Activated CD8-positive, alpha-beta T cell treated with anti-CD3 and anti-CD28 coated beads, Interleukin-2, amount 10 ng/mL, durations not matched to agents 7 days and 5 days (primary cell): Measurements from ENCODE around the gene WAS. TPM values are rescaled to one million over a fixed set of nuclear protein-coding genes. Genes with fewer than 3 reads are reported as not detected.

Source experiments
- ATAC-seq: fragments of 150-1000 bp; cut with Tn5 transposase; one replicate; pipeline ENCODE4 v1.10.0; 2021; ENCODE audit warnings: moderate library complexity
- CTCF ChIA-PET: fragments of 350-600 bp; sonication (Branson Sonifier 250); formaldehyde crosslinking; loops from one replicate; lab custom pipeline; 2021; ENCODE audit warnings: antibody characterized with exemption; lab: Charles Lee
- POLR2A ChIA-PET: fragments of 350-600 bp; sonication (Branson Sonifier 250); formaldehyde crosslinking; loops from one replicate; lab custom pipeline; 2021; ENCODE audit warnings: antibody characterized with exemption; lab: Charles Lee
- DNase-seq: peaks from one replicate; pipeline ENCODE4 v3.0.0-alpha.2; 2020
- H3K27ac Mint-ChIP-seq: one replicate; pipeline ENCODE4 v1.8.0; 2021; ENCODE audit warnings: mild to moderate bottlenecking, mixed read lengths
- H3K27me3 Mint-ChIP-seq: one replicate; pipeline ENCODE4 v1.8.0; 2021; ENCODE audit warnings: low read depth, mixed read lengths
- H3K36me3 Mint-ChIP-seq: one replicate; pipeline ENCODE4 v1.8.0; 2021; ENCODE audit warnings: low read depth, mixed read lengths
- H3K4me1 Mint-ChIP-seq: one replicate; pipeline ENCODE4 v1.8.0; 2021; ENCODE audit warnings: low read depth, mixed read lengths
- H3K4me3 Mint-ChIP-seq: one replicate; pipeline ENCODE4 v1.8.0; 2021; ENCODE audit warnings: mild to moderate bottlenecking, mixed read lengths
- H3K9me3 Mint-ChIP-seq: one replicate; pipeline ENCODE4 v1.8.0; 2022; ENCODE audit warnings: mixed read lengths; ENCODE audit not compliant: insufficient read depth
- total RNA-seq, 2 experiments: library from RNA; stranded (reverse); gene quantifications; one replicate each; pipeline ENCODE4 v1.2.3, GENCODE V29; 2021

Gene WAS
- total RNA-seq, 2 experiments from 2014 or later = 134 to 164 TPM

GRCh38 chrX:48714573-48714972 is 31.0 kb downstream of the WAS start:
- H3K4me1 Mint-ChIP-seq = peaks cover 76% of the 10 kb centered on the region
- H3K9me3 Mint-ChIP-seq = no peaks in the 10 kb centered on the region
- no peak overlapping the region for H3K4me3 Mint-ChIP-seq
- ChIA-PET CTCF (no interaction called here), POLR2A (interaction anchor here (1.5 to 3.6 kb wide), 3 partner anchors 11 to 22 kb away, joined by 3 to 24 read pairs (median 3); partner anchors contain the start of gene SUV39H1)
- no peak for ATAC-seq
- H3K36me3 Mint-ChIP-seq = peaks cover 58% of the 10 kb centered on the region
- H3K27ac Mint-ChIP-seq = peak overlapping the region; percentile 53
- no peaks in the 10 kb centered on the region for H3K27me3 Mint-ChIP-seq
- no peak for DNase-seq

GRCh38 chrX:48715072-48715471 is 31.5 kb downstream of the WAS start:
- ChIA-PET CTCF (no interaction called here), POLR2A (interaction anchor here (1.5 to 3.6 kb wide), 2 partner anchors 19 to 22 kb away, joined by 3 to 24 read pairs; partner anchors contain the start of gene SUV39H1)
- Mint-ChIP-seq H3K27me3 (no peaks in the 10 kb centered on the region), H3K4me1 (peaks cover 76% of the 10 kb centered on the region), H3K4me3 (no peak overlapping the region), H3K36me3 (peaks cover 58% of the 10 kb centered on the region), H3K9me3 (no peaks in the 10 kb centered on the region), H3K27ac (peak overlapping the region; percentile 71)
- DNase-seq (no peak), ATAC-seq (no peak)

GRCh38 chrX:48715876-48716502 is 32.4 kb downstream of the WAS start:
- ATAC-seq = no peak
- Mint-ChIP-seq H3K4me1 (peaks cover 71% of the 10 kb centered on the region), H3K4me3 (peak overlapping the region; percentile 15), H3K9me3 (no peaks in the 10 kb centered on the region), H3K27me3 (no peaks in the 10 kb centered on the region), H3K27ac (peak overlapping the region; percentile 71), H3K36me3 (peaks cover 49% of the 10 kb centered on the region)
- ChIA-PET CTCF (no interaction called here), POLR2A (no interaction called here)
- no peak for DNase-seq

GRCh38 chrX:48719958-48720357 is 36.4 kb downstream of the WAS start:
- POLR2A ChIA-PET = no interaction called here
- DNase-seq = no peak

GRCh38 chrX:48720577-48721250 is 37.1 kb downstream of the WAS start:
- ChIA-PET CTCF (interaction anchor here (1.3 kb wide), 1 partner anchor 72 kb away, joined by 4 read pairs; no protein-coding TSS in a partner anchor), POLR2A (interaction anchor here (1.3 kb wide), 1 partner anchor 16 kb away, joined by 9 read pairs; no protein-coding TSS in a partner anchor)
- Mint-ChIP-seq H3K4me1 (peaks cover 29% of the 10 kb centered on the region), H3K9me3 (peaks cover under 1% of the 10 kb centered on the region), H3K27me3 (no peaks in the 10 kb centered on the region), H3K27ac (no peak overlapping the region), H3K4me3 (no peak overlapping the region), H3K36me3 (peaks cover 18% of the 10 kb centered on the region)
- DNase-seq = no peak
- ATAC-seq = peak; percentile 57

More at GRCh38 chrX:48719958-48720357, 36.4 kb downstream of the WAS start:
- peaks cover 20% of the 10 kb centered on the region for H3K36me3 Mint-ChIP-seq
- CTCF ChIA-PET = interaction anchor here (1.3 kb wide), 1 partner anchor 71 kb away, joined by 4 read pairs; no protein-coding TSS in a partner anchor
- peaks cover 33% of the 10 kb centered on the region for H3K4me1 Mint-ChIP-seq
- H3K4me3 Mint-ChIP-seq = no peak overlapping the region
- no peak overlapping the region for H3K27ac Mint-ChIP-seq
- ATAC-seq = peak; percentile 21
- no peaks in the 10 kb centered on the region for H3K9me3 Mint-ChIP-seq
- H3K27me3 Mint-ChIP-seq = no peaks in the 10 kb centered on the region

GRCh38 chrX:48721916-48722315 is 38.3 kb downstream of the WAS start:
- peaks cover 30% of the 10 kb centered on the region for H3K4me1 Mint-ChIP-seq
- H3K9me3 Mint-ChIP-seq = peaks cover 5% of the 10 kb centered on the region
- ChIA-PET CTCF (no interaction called here), POLR2A (no interaction called here)
- H3K4me3 Mint-ChIP-seq = no peak overlapping the region
- H3K27ac Mint-ChIP-seq = no peak overlapping the region
- ATAC-seq (no peak), DNase-seq (no peak)
- no peaks in the 10 kb centered on the region for H3K27me3 Mint-ChIP-seq
- peaks cover 19% of the 10 kb centered on the region for H3K36me3 Mint-ChIP-seq

- Mint-ChIP-seq H3K36me3 (peaks cover 24% of the 10 kb centered on the region), H3K27ac (no peak overlapping the region), H3K4me1 (peaks cover 34% of the 10 kb centered on the region), H3K4me3 (no peak overlapping the region), H3K27me3 (no peaks in the 10 kb centered on the region), H3K9me3 (peaks cover 5% of the 10 kb centered on the region)
- ChIA-PET POLR2A (interaction anchor here (1.1 to 1.8 kb wide), 2 partner anchors 11 to 13 kb away, joined by 3 to 6 read pairs; no protein-coding TSS in a partner anchor), CTCF (no interaction called here)
- DNase-seq (no peak), ATAC-seq (no peak)
Measured at GRCh38 chrX:48726596-48726995, 43.0 kb downstream of the WAS start.

GRCh38 chrX:48728653-48729052 is 45.1 kb downstream of the WAS start:
- H3K27me3 Mint-ChIP-seq = no peaks in the 10 kb centered on the region
- ChIA-PET CTCF (interaction anchor here (1.8 kb wide), 1 partner anchor 80 kb away, joined by 4 read pairs; no protein-coding TSS in a partner anchor), POLR2A (interaction anchor here (1.1 kb wide), 1 partner anchor 16 kb away, joined by 4 read pairs; no protein-coding TSS in a partner anchor)
- H3K36me3 Mint-ChIP-seq = peaks cover 24% of the 10 kb centered on the region
- H3K4me1 Mint-ChIP-seq = peaks cover 34% of the 10 kb centered on the region
- H3K9me3 Mint-ChIP-seq = peaks cover 5% of the 10 kb centered on the region
- DNase-seq (no peak), ATAC-seq (no peak)
- H3K4me3 Mint-ChIP-seq = no peak overlapping the region
- no peak overlapping the region for H3K27ac Mint-ChIP-seq

- Mint-ChIP-seq H3K9me3 (no peaks in the 10 kb centered on the region), H3K36me3 (peaks cover 3% of the 10 kb centered on the region), H3K4me1 (peaks cover 21% of the 10 kb centered on the region), H3K27ac (peak overlapping the region; percentile 97), H3K4me3 (peak overlapping the region; percentile 96), H3K27me3 (no peaks in the 10 kb centered on the region)
- ATAC-seq (no peak), DNase-seq (no peak)
- CTCF ChIA-PET = interaction anchor here (1.0 kb wide), 1 partner anchor 201 kb away, joined by 3 read pairs; no protein-coding TSS in a partner anchor
- POLR2A ChIA-PET = interaction anchor here (0.9 to 2.1 kb wide), 7 partner anchors 11 to 204 kb away, joined by 3 to 24 read pairs (median 6); partner anchors contain the start of genes RBM3 and WAS
Measured at GRCh38 chrX:48736303-48736702, 52.7 kb downstream of the WAS start.

GRCh38 chrX:48736878-48737212 is 53.2 kb downstream of the WAS start:
- ATAC-seq = no peak
- POLR2A ChIA-PET = interaction anchor here (0.6 to 2.1 kb wide), 15 partner anchors 11 to 548 kb away, joined by 3 to 24 read pairs (median 4); partner anchors contain the start of genes HDAC6, RBM3, SUV39H1 and WAS
- no peaks in the 10 kb centered on the region for H3K27me3 Mint-ChIP-seq
- DNase-seq = no peak
- H3K4me1 Mint-ChIP-seq = peaks cover 21% of the 10 kb centered on the region
- H3K36me3 Mint-ChIP-seq = peaks cover 3% of the 10 kb centered on the region
- no peaks in the 10 kb centered on the region for H3K9me3 Mint-ChIP-seq
- CTCF ChIA-PET = interaction anchor here (1.0 kb wide), 3 partner anchors 65 to 201 kb away, joined by 3 to 6 read pairs (median 5); partner anchors contain the start of gene HDAC6
- peak overlapping the region; percentile 96 for H3K4me3 Mint-ChIP-seq
- H3K27ac Mint-ChIP-seq = peak overlapping the region; percentile 97

GRCh38 chrX:48737213-48737938 is 53.8 kb downstream of the WAS start:
- Mint-ChIP-seq H3K4me3 (peak overlapping the region; percentile 96), H3K9me3 (no peaks in the 10 kb centered on the region), H3K36me3 (peaks cover 3% of the 10 kb centered on the region), H3K27ac (peak overlapping the region; percentile 97), H3K4me1 (peaks cover 21% of the 10 kb centered on the region), H3K27me3 (no peaks in the 10 kb centered on the region)
- ChIA-PET CTCF (interaction anchor here (1.0 kb wide), 3 partner anchors 64 to 200 kb away, joined by 3 to 6 read pairs (median 5); partner anchors contain the start of gene HDAC6), POLR2A (interaction anchor here (0.6 to 2.1 kb wide), 16 partner anchors 11 to 548 kb away, joined by 3 to 24 read pairs (median 4); partner anchors contain the start of genes HDAC6, RBM3, SUV39H1 and WAS)
- DNase-seq (peak; percentile 93), ATAC-seq (peak; percentile 100)
